Testis (tissue), 2 donors: ENCODE results near the gene CECR2.

ENCODE experiments used
- CTCF ChIP-seq, 3 experiments: fragments of 450-650 bp in 2 of 3; fragments of 200-600 bp in 1 of 3; sonication (generic) in 1 of 3; IDR thresholded peaks; one replicate each; pipeline ENCODE4 v1.5.1; 2016 to 2019; ENCODE audit warnings: antibody characterized with exemption in 3 of 3, mild to moderate bottlenecking in 2 of 3, moderate library complexity in 1 of 3
- POLR2A ChIP-seq: fragments of 450-650 bp; IDR thresholded peaks from one replicate; pipeline ENCODE4 v1.6.1; 2017; ENCODE audit warnings: antibody characterized with exemption, mild to moderate bottlenecking, moderate library complexity

- TF ChIP-seq CTCF (IDR thresholded peaks at IDR 0.05) (no peak), POLR2A (no peak)
Observed at GRCh38 chr22:17403906-17404305, 34.6 kb downstream of the CECR2 start.
